Epithelial cell of proximal tubule (primary cell): ENCODE data around the gene CPT1A. TPM values are rescaled to one million over a fixed set of nuclear protein-coding genes. Genes with fewer than 3 reads are reported as not detected.
A peak's percentile ranks its signal among the peaks of the same experiment; 100 is the strongest.

ENCODE experiments used
- DNase-seq: peaks from one replicate; pipeline ENCODE4 v3.0.0-alpha.2; 2011; ENCODE audit warnings: low read depth
- H3K4me3 ChIP-seq: 2 replicates; pipeline ENCODE4 v1.5.1; 2011; ENCODE audit warnings: low read depth, mild to moderate bottlenecking, low read length
- total RNA-seq: library from RNA; depleted of rRNA; stranded (reverse); fragments of >200 nt; gene quantifications from 2 replicates; pipeline ENCODE4 v1.2.3, GENCODE V29; 2015
- TF ChIP-seq, protein P1 (sequence below): conservative IDR thresholded peaks from 2 replicates; pipeline ENCODE4 v1.5.1; 2012; ENCODE audit warnings: low read depth, mild to moderate bottlenecking, low read length

CPT1A gene
- total RNA-seq, 1 donor from 2014 or later: 6.7 TPM

DNA sequence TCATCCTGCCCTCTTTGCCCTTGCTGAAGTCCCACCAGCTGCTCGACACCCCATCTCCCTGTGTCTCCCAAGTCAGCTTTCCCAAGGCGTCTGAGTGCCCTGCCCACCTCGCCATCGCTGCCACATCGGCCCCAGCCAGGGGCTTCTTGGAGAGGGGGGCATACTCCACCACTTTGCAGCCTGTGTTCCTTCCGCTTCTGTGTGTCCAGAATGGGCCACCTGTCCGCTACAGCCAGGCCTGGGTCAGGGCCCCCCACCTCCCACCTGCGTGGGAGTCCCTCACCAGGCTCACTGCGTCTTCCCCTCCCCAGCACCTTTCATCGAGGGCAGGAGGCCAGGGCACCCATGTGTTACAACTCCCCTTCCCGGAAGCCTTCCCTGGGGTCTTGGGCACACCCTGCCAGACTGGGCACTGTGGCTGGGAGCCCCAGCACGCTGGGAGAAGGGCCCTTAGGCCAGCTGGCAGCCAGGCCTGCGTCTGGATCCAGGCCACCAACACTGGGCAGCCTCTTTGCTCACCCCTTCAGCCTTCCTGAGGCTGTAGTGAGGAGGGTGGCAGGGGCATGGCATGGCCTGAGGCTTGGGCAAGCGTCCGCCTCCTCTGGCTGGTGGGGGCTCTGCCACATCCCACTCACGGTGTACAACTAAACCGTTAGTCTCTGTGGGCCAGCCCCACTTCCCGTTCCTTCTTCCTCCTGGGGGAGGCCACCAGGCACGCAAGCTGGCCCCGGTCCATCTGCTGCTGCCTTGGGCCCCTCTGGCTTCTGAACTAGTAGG, 13.4 kb downstream of the CPT1A start:
- TF ChIP-seq, protein P1, sequence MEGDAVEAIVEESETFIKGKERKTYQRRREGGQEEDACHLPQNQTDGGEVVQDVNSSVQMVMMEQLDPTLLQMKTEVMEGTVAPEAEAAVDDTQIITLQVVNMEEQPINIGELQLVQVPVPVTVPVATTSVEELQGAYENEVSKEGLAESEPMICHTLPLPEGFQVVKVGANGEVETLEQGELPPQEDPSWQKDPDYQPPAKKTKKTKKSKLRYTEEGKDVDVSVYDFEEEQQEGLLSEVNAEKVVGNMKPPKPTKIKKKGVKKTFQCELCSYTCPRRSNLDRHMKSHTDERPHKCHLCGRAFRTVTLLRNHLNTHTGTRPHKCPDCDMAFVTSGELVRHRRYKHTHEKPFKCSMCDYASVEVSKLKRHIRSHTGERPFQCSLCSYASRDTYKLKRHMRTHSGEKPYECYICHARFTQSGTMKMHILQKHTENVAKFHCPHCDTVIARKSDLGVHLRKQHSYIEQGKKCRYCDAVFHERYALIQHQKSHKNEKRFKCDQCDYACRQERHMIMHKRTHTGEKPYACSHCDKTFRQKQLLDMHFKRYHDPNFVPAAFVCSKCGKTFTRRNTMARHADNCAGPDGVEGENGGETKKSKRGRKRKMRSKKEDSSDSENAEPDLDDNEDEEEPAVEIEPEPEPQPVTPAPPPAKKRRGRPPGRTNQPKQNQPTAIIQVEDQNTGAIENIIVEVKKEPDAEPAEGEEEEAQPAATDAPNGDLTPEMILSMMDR: no peak
- DNase-seq: no peak
- H3K4me3 ChIP-seq: no peak overlapping the region

GRCh38 chr11:68827733-68828132, 14.0 kb downstream of the CPT1A start:
- TF ChIP-seq, protein P1: no peak
- H3K4me3 ChIP-seq: no peak overlapping the region
- no peak for DNase-seq

DNA sequence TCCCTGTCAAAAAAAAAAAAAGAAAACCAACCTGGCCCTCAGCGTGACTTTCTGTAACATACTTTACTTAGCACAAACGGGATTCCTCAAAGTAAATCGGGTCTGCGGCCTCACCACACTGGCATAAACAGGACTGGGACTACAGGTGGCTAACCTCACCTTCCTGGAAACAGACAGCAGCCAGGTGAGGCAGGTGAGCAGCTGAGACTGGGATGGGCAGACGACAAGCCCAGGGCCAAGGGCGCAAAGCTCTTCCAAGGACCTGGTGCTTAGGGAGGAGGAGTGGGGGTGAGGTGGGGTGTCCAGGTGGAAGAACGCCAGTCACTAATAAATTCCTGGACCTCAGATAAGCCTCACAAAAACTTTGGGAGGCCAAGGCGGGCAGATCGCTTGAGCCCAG, 15.0 kb downstream of the CPT1A start:
- TF ChIP-seq, protein P1: no peak
- no peak overlapping the region for H3K4me3 ChIP-seq
- no peak for DNase-seq

DNA sequence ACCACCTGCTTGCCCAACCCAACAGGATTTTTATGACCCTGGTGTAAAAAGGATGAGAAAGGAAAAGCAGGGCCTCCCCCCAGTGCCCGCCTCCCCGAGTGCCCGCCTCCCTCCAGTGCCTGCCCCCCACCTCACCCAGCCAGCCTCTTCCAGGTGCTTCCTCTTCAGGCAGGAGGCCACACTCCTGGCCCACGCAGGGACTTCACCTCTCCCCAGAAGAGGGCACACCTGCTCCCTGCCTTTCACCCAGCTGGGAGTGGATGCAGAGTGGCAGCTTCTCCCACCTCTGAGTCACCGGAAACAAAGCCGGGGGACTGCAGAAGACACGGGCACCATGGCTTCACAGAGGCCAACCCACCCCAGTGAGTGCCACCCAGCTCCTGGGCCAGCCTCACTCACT, 16.1 kb downstream of the CPT1A start:
- DNase-seq: no peak
- TF ChIP-seq, protein P1: peak; percentile 42
- H3K4me3 ChIP-seq: no peak overlapping the region

GRCh38 chr11:68822546-68822945, 19.2 kb downstream of the CPT1A start:
- TF ChIP-seq, protein P1: no peak
- DNase-seq: no peak
- H3K4me3 ChIP-seq: no peak overlapping the region

GRCh38 chr11:68821670-68822069, 20.0 kb downstream of the CPT1A start:
- no peak overlapping the region for H3K4me3 ChIP-seq
- DNase-seq: no peak
- TF ChIP-seq, protein P1: peak; percentile 33

GRCh38 chr11:68819362-68819761, 22.4 kb downstream of the CPT1A start:
- TF ChIP-seq, protein P1: no peak
- DNase-seq: no peak

More at GRCh38 chr11:68819362-68819761, 22.4 kb downstream of the CPT1A start:
- H3K4me3 ChIP-seq: no peak overlapping the region
